MCF 10A (cell line): ENCODE results near the gene LIM2. TPM values are rescaled to one million over a fixed set of nuclear protein-coding genes. Genes with fewer than 3 reads are reported as not detected.

Experiments used
- BruUV-seq: library from RNA; stranded (reverse); fragments of 400-500 nt; replicated peaks from 2 replicates; lab custom pipeline; 2021; lab: Mats Ljungman, UMichigan
- CTCF ChIA-PET: fragments of 300-600 bp; sonication (Branson Sonifier 250); formaldehyde crosslinking; extraction: SDS; loops from one replicate; lab custom pipeline; 2021; ENCODE audit warnings: antibody characterized with exemption, inconsistent platforms; lab: Yijun Ruan, JAX
- POLR2A ChIA-PET: fragments of 300-600, 350-650 bp; sonication (Branson Sonifier 250); formaldehyde crosslinking; extraction: SDS; loops from one replicate; lab custom pipeline; 2020; ENCODE audit warnings: antibody characterized with exemption, inconsistent platforms; lab: Yijun Ruan, JAX
- DNase-seq: peaks from one replicate; pipeline ENCODE4 v3.0.0-alpha.2; 2018; ENCODE audit not compliant: unreplicated experiment
- H3K27ac Mint-ChIP-seq: one replicate; pipeline ENCODE4 v1.8.0; 2022; ENCODE audit warnings: mild to moderate bottlenecking, low read depth, mixed read lengths; ENCODE audit not compliant: unreplicated experiment
- H3K27me3 Mint-ChIP-seq: one replicate; pipeline ENCODE4 v1.8.0; 2022; ENCODE audit warnings: mixed read lengths; ENCODE audit not compliant: insufficient read depth, unreplicated experiment
- H3K36me3 Mint-ChIP-seq: one replicate; pipeline ENCODE4 v1.8.0; 2022; ENCODE audit warnings: mild to moderate bottlenecking, moderate library complexity, mixed read lengths; ENCODE audit not compliant: insufficient read depth, unreplicated experiment
- H3K4me1 Mint-ChIP-seq: one replicate; pipeline ENCODE4 v1.8.0; 2022; ENCODE audit warnings: mixed read lengths; ENCODE audit not compliant: insufficient read depth, unreplicated experiment
- H3K4me3 Mint-ChIP-seq: one replicate; pipeline ENCODE4 v1.8.0; 2022; ENCODE audit warnings: mild to moderate bottlenecking, moderate library complexity, mixed read lengths; ENCODE audit not compliant: unreplicated experiment
- H3K9me3 Mint-ChIP-seq: one replicate; pipeline ENCODE4 v1.8.0; 2022; ENCODE audit warnings: mixed read lengths; ENCODE audit not compliant: unreplicated experiment
- CTCF ChIP-seq: fragments of 200-600 bp; IDR thresholded peaks from one replicate; pipeline ENCODE4 v1.8.0; 2022; ENCODE audit warnings: antibody characterized with exemption, mild to moderate bottlenecking; ENCODE audit not compliant: unreplicated experiment
- intact Hi-C: fragments of 100-400 bp; cut with micrococcal nuclease; formaldehyde crosslinking; loops from 2 replicates; pipeline ENCODE4 v1.14.1; 2022
- total RNA-seq: library from RNA; stranded (reverse); gene quantifications from 2 replicates; pipeline ENCODE4 v1.2.3, GENCODE V29; 2022

Gene LIM2
- total RNA-seq, 1 experiment from 2014 or later: not detected

- POLR2A ChIA-PET: no interaction called here
- BruUV-seq: no TSS peak
- Mint-ChIP-seq H3K27me3 (no peaks in the 10 kb centered on the region), H3K9me3 (no peaks in the 10 kb centered on the region), H3K27ac (no peak overlapping the region), H3K4me3 (no peak overlapping the region), H3K4me1 (no peaks in the 10 kb centered on the region), H3K36me3 (no peaks in the 10 kb centered on the region)
- intact Hi-C loops: no loop called here
- CTCF ChIA-PET: no interaction called here
- DNase-seq: no peak
- TF ChIP-seq CTCF: no peak
Observed at GRCh38 chr19:51386882-51387520, 773 bp downstream of the LIM2 start.

GRCh38 chr19:51382004-51382403 is 5.8 kb downstream of the LIM2 start:
- POLR2A ChIA-PET: no interaction called here
- BruUV-seq: no TSS peak
- no peak for TF ChIP-seq CTCF
- intact Hi-C loops: no loop called here
- H3K36me3 Mint-ChIP-seq: no peaks in the 10 kb centered on the region
- H3K4me3 Mint-ChIP-seq: no peak overlapping the region
- no peak for DNase-seq
- H3K27ac Mint-ChIP-seq: no peak overlapping the region
- H3K27me3 Mint-ChIP-seq: no peaks in the 10 kb centered on the region
- H3K4me1 Mint-ChIP-seq: no peaks in the 10 kb centered on the region
- CTCF ChIA-PET: interaction anchor here (0.6 to 0.9 kb wide), 3 partner anchors 9 to 16 kb away, joined by 3 read pairs; no protein-coding TSS in a partner anchor
- H3K9me3 Mint-ChIP-seq: no peaks in the 10 kb centered on the region

- Mint-ChIP-seq H3K4me3 (no peak overlapping the region), H3K4me1 (no peaks in the 10 kb centered on the region), H3K9me3 (no peaks in the 10 kb centered on the region), H3K27ac (peak overlapping the region; percentile 51), H3K27me3 (no peaks in the 10 kb centered on the region), H3K36me3 (no peaks in the 10 kb centered on the region)
- no peak for TF ChIP-seq CTCF
- DNase-seq: no peak
- intact Hi-C loops: no loop called here
- ChIA-PET POLR2A (interaction anchor here (0.6 kb wide), 1 partner anchor 9 kb away, joined by 4 read pairs; no protein-coding TSS in a partner anchor), CTCF (interaction anchor here (1.2 to 1.5 kb wide), 2 partner anchors 18 to 42 kb away, joined by 4 to 6 read pairs; no protein-coding TSS in a partner anchor)
- BruUV-seq: no TSS peak
Observed at GRCh38 chr19:51380379-51380778, 7.4 kb downstream of the LIM2 start.

GRCh38 chr19:51377422-51377821 is 10.4 kb downstream of the LIM2 start:
- POLR2A ChIA-PET: no interaction called here
- no peak overlapping the region for H3K27ac Mint-ChIP-seq
- no peak overlapping the region for H3K4me3 Mint-ChIP-seq
- TF ChIP-seq CTCF: no peak
- no TSS peak for BruUV-seq
- no peaks in the 10 kb centered on the region for H3K36me3 Mint-ChIP-seq
- intact Hi-C loops: no loop called here
- H3K9me3 Mint-ChIP-seq: no peaks in the 10 kb centered on the region
- no peaks in the 10 kb centered on the region for H3K27me3 Mint-ChIP-seq
- no peaks in the 10 kb centered on the region for H3K4me1 Mint-ChIP-seq
- DNase-seq: no peak
- CTCF ChIA-PET: interaction anchor here (0.6 kb wide), 1 partner anchor 215 kb away, joined by 3 read pairs; no protein-coding TSS in a partner anchor
